Breast epithelium (tissue), 4 donors: Measurements from ENCODE around the gene ITGB6. TPM values are rescaled to one million over a fixed set of nuclear protein-coding genes. Genes with fewer than 3 reads are reported as not detected.

ENCODE experiments used
- DNase-seq, 2 donors: peaks; one replicate each; pipeline ENCODE4 v3.0.0-alpha.2; 2019; ENCODE audit warnings: low spot score in 2 of 2
- H3K27ac ChIP-seq, 2 donors: fragments of 200-600 bp; sonication (generic) in 1 of 2; one replicate each; pipeline ENCODE4 v1.5.1; 2016 to 2019; ENCODE audit warnings: mild to moderate bottlenecking in 1 of 2
- H3K27me3 ChIP-seq, 2 donors: fragments of 200-600 bp; sonication (generic) in 1 of 2; one replicate each; pipeline versions ENCODE4 v1.5.1 to v1.6.0; 2017 to 2019; ENCODE audit warnings: control low read depth in 1 of 2, mild to moderate bottlenecking in 1 of 2
- H3K36me3 ChIP-seq: fragments of 200-600 bp; one replicate; pipeline ENCODE4 v1.5.1; 2019
- H3K4me1 ChIP-seq, 2 donors: fragments of 200-600 bp; sonication (generic); one replicate each; pipeline ENCODE4 v1.5.1; 2016 to 2019; ENCODE audit warnings: control low read depth in 1 of 2
- H3K4me3 ChIP-seq, 3 donors: fragments of 200-600 bp; sonication (generic); 1 replicate in 2 of 3; 2 replicates in 1 of 3; pipeline ENCODE4 v1.5.1; 2016 to 2019; ENCODE audit warnings: mild to moderate bottlenecking in 3 of 3, moderate library complexity in 2 of 3
- H3K9me3 ChIP-seq, 2 donors: fragments of 200-600 bp; sonication (generic) in 1 of 2; one replicate each; pipeline ENCODE4 v1.5.1; 2016 to 2019; ENCODE audit warnings: control low read depth in 1 of 2
- CTCF ChIP-seq, 3 donors: fragments of 450-650 bp; IDR thresholded peaks; one replicate each; pipeline ENCODE4 v1.5.1; 2016 to 2017; ENCODE audit warnings: antibody characterized with exemption in 3 of 3, mild to moderate bottlenecking in 3 of 3, moderate library complexity in 3 of 3
- POLR2A ChIP-seq: fragments of 450-650 bp; IDR thresholded peaks from one replicate; pipeline ENCODE4 v1.6.1; 2016; ENCODE audit warnings: antibody characterized with exemption, mild to moderate bottlenecking, moderate library complexity
- POLR2AphosphoS5 ChIP-seq, 3 donors: sonication (generic); formaldehyde crosslinking; IDR thresholded peaks; one replicate each; pipeline ENCODE4 v1.6.1; 2017; ENCODE audit warnings: antibody characterized with exemption in 3 of 3
- intact Hi-C: fragments of 100-400 bp; cut with DNase I; formaldehyde crosslinking; loops from one replicate; pipeline ENCODE4 v1.15.1; 2023; ENCODE audit warnings: low total_unique reads
- total RNA-seq, 3 donors: library from RNA; depleted of rRNA; stranded (reverse); fragments of >200 nt; gene quantifications; one replicate each; pipeline ENCODE4 v1.1.0, GENCODE V29; 2016

Gene ITGB6
- total RNA-seq, 3 donors from 2014 or later: 0.16 to 46.1 (median 16.7) TPM

- intact Hi-C loops: no loop called here
Measured at GRCh38 chr2:160229591-160229990, 29.5 kb upstream of the ITGB6 start.

GRCh38 chr2:160228141-160228917, 28.3 kb upstream of the ITGB6 start:
- Histone ChIP-seq H3K4me3 (no peak overlapping the region), H3K4me1 (peaks cover 3 to 46% of the 10 kb centered on the region in 2 donors), H3K27ac (peak overlapping the region; percentile 60 to 90), H3K27me3 (no peaks in the 10 kb centered on the region), H3K9me3 (no peaks in the 10 kb centered on the region), H3K36me3 (no peaks in the 10 kb centered on the region)
- DNase-seq: no peak
- intact Hi-C loops: no loop called here
- TF ChIP-seq POLR2A: no peak
- TF ChIP-seq CTCF (IDR thresholded peaks at IDR 0.05): no peak
- TF ChIP-seq POLR2AphosphoS5 (IDR thresholded peaks at IDR 0.05): no peak

More at GRCh38 chr2:160229591-160229990, 29.5 kb upstream of the ITGB6 start:
- H3K27me3 ChIP-seq: no peaks in the 10 kb centered on the region
- peaks cover 0 to 36% of the 10 kb centered on the region in 2 donors for H3K4me1 ChIP-seq
- no peaks in the 10 kb centered on the region for H3K36me3 ChIP-seq
- DNase-seq: no peak
- H3K9me3 ChIP-seq: no peaks in the 10 kb centered on the region
- H3K27ac ChIP-seq: peak overlapping the region; percentile 68 to 90
- TF ChIP-seq POLR2A: no peak
- no peak for TF ChIP-seq POLR2AphosphoS5 (IDR thresholded peaks at IDR 0.05)
- no peak for TF ChIP-seq CTCF (IDR thresholded peaks at IDR 0.05)
- H3K4me3 ChIP-seq: no peak overlapping the region

- no peaks in the 10 kb centered on the region for H3K36me3 ChIP-seq
- no peak overlapping the region for H3K4me3 ChIP-seq
- no peaks in the 10 kb centered on the region for H3K27me3 ChIP-seq
- H3K27ac ChIP-seq: peak overlapping the region; percentile 60 to 90
- peaks cover 5 to 56% of the 10 kb centered on the region in 2 donors for H3K4me1 ChIP-seq
- intact Hi-C loops: no loop called here
- no peak for DNase-seq
- no peaks in the 10 kb centered on the region for H3K9me3 ChIP-seq
- TF ChIP-seq POLR2AphosphoS5 (IDR thresholded peaks at IDR 0.05) (no peak), CTCF (IDR thresholded peaks at IDR 0.05) (no peak), POLR2A (no peak)
Measured at GRCh38 chr2:160227293-160227915, 27.3 kb upstream of the ITGB6 start.

- H3K9me3 ChIP-seq: no peaks in the 10 kb centered on the region
- H3K36me3 ChIP-seq: no peaks in the 10 kb centered on the region
- TF ChIP-seq POLR2A: no peak
- TF ChIP-seq POLR2AphosphoS5 (IDR thresholded peaks at IDR 0.05): no peak
- no peak for TF ChIP-seq CTCF (IDR thresholded peaks at IDR 0.05)
- H3K4me1 ChIP-seq: peaks cover 13 to 66% of the 10 kb centered on the region in 2 donors
- H3K4me3 ChIP-seq: no peak overlapping the region
- peak overlapping the region; percentile 90 to 97 for H3K27ac ChIP-seq
- no peak for DNase-seq
- H3K27me3 ChIP-seq: no peaks in the 10 kb centered on the region
- intact Hi-C loops: no loop called here
Measured at GRCh38 chr2:160226367-160226766, 26.3 kb upstream of the ITGB6 start.

GRCh38 chr2:160225722-160226121, 25.6 kb upstream of the ITGB6 start:
- Histone ChIP-seq H3K4me3 (no peak overlapping the region), H3K9me3 (no peaks in the 10 kb centered on the region), H3K4me1 (peaks cover 17 to 73% of the 10 kb centered on the region in 2 donors), H3K36me3 (no peaks in the 10 kb centered on the region), H3K27ac (peak overlapping the region; percentile 90 to 97), H3K27me3 (no peaks in the 10 kb centered on the region)
- peak in 1 of 2 donors; percentile 91 for DNase-seq
- no peak for TF ChIP-seq CTCF (IDR thresholded peaks at IDR 0.05)
- TF ChIP-seq POLR2AphosphoS5 (IDR thresholded peaks at IDR 0.05): peak in 2 of 3 donors; percentile 40 to 56
- no peak for TF ChIP-seq POLR2A
- intact Hi-C loops: no loop called here
